ENCODE measurements around the gene MYCBPAP. TPM values are rescaled to one million over a fixed set of nuclear protein-coding genes. Genes with fewer than 3 reads are reported as not detected.

MYCBPAP gene
- polyA plus RNA-seq, 3 donors = not detected

- H3K4me1 Mint-ChIP-seq = peaks cover 26% of the 10 kb centered on the region
- H2AFZ ChIP-seq (ENCODE audit: insufficient read depth, low read depth, low read length, poor library complexity, severe bottlenecking) = no peak overlapping the region
- H3K4me2 ChIP-seq (replicated peaks; ENCODE audit: extremely low read depth, low read length, poor library complexity, severe bottlenecking) = no peak overlapping the region
- H3K79me2 ChIP-seq (ENCODE audit: insufficient read depth, low read length) = no peaks in the 10 kb centered on the region
- TF ChIP-seq CTCF (IDR thresholded peaks at IDR 0.05) = no peak
- no peaks in the 10 kb centered on the region for H4K20me1 ChIP-seq (ENCODE audit: insufficient read depth, low read length)
- H3K4me3 ChIP-seq (replicated peaks in 1 of 3; ENCODE audit: low read depth in 2 of 3, low read length in 3 of 3) = no peak overlapping the region
- 96% methylated on average over 28 of the region's 45 CpGs for whole genome bisulfite sequencing (ENCODE audit: insufficient coverage)
- H3K27me3 Mint-ChIP-seq (ENCODE audit: low read depth in 3 of 3) = peaks cover 34 to 44% (median 37%) of the 10 kb centered on the region in 3 donors
- no peak overlapping the region for H3K4me3 Mint-ChIP-seq
- H3K27me3 ChIP-seq (ENCODE audit: control insufficient read depth in 2 of 2, insufficient read depth in 2 of 2, low read length in 2 of 2) = peaks cover 19 to 31% of the 10 kb centered on the region in 2 donors
- H3K27ac ChIP-seq (ENCODE audit: low read depth in 1 of 2, low read length in 2 of 2) = no peak overlapping the region
- peaks cover 0 to 6% (median 2%) of the 10 kb centered on the region in 7 donors for H3K9me3 Mint-ChIP-seq
- H3K9ac ChIP-seq (ENCODE audit: insufficient read depth, low read length, poor library complexity, severe bottlenecking) = no peak overlapping the region
- no peak for DNase-seq
- H3K27ac Mint-ChIP-seq = no peak overlapping the region
- intact Hi-C loops (cut with micrococcal nuclease) = no loop called here
- no peaks in the 10 kb centered on the region for H3K9me3 ChIP-seq (replicated peaks in 1 of 2; ENCODE audit: control insufficient read depth in 1 of 2, insufficient read depth in 1 of 2, low read length in 2 of 2)
- H3K36me3 Mint-ChIP-seq = peaks cover 0 to 3% of the 10 kb centered on the region in 2 donors
- no peaks in the 10 kb centered on the region for H3K36me3 ChIP-seq (replicated peaks in 1 of 2; ENCODE audit: control insufficient read depth in 1 of 2, insufficient read depth in 2 of 2, low read length in 2 of 2)
- peaks cover 12 to 28% of the 10 kb centered on the region in 2 donors for H3K4me1 ChIP-seq (ENCODE audit: control insufficient read depth in 1 of 2, insufficient read depth in 2 of 2, low read length in 2 of 2)
These were observed 28.7 kb downstream of the MYCBPAP start for GRCh38 chr17:50536683-50537646.

- H3K27ac ChIP-seq (ENCODE audit: low read depth in 1 of 2, low read length in 2 of 2) = no peak overlapping the region
- H3K27me3 ChIP-seq (ENCODE audit: control insufficient read depth in 2 of 2, insufficient read depth in 2 of 2, low read length in 2 of 2) = peaks cover 11 to 21% of the 10 kb centered on the region in 2 donors
- no peak overlapping the region for H3K27ac Mint-ChIP-seq
- intact Hi-C loops (cut with micrococcal nuclease) = no loop called here
- WGBS (ENCODE audit: insufficient coverage) = 79% methylated on average over 11 of the region's 20 CpGs
- H4K20me1 ChIP-seq (ENCODE audit: insufficient read depth, low read length) = no peaks in the 10 kb centered on the region
- no peaks in the 10 kb centered on the region for H3K79me2 ChIP-seq (ENCODE audit: insufficient read depth, low read length)
- H3K4me1 Mint-ChIP-seq = peaks cover 26% of the 10 kb centered on the region
- H2AFZ ChIP-seq (ENCODE audit: insufficient read depth, low read depth, low read length, poor library complexity, severe bottlenecking) = no peak overlapping the region
- H3K9ac ChIP-seq (ENCODE audit: insufficient read depth, low read length, poor library complexity, severe bottlenecking) = no peak overlapping the region
- peaks cover 0 to 3% of the 10 kb centered on the region in 2 donors for H3K36me3 Mint-ChIP-seq
- H3K4me3 ChIP-seq (replicated peaks in 1 of 3; ENCODE audit: low read depth in 2 of 3, low read length in 3 of 3) = no peak overlapping the region
- H3K9me3 Mint-ChIP-seq = peaks cover 0 to 6% (median 2%) of the 10 kb centered on the region in 7 donors
- H3K9me3 ChIP-seq (replicated peaks in 1 of 2; ENCODE audit: control insufficient read depth in 1 of 2, insufficient read depth in 1 of 2, low read length in 2 of 2) = no peaks in the 10 kb centered on the region
- H3K4me3 Mint-ChIP-seq = no peak overlapping the region
- no peaks in the 10 kb centered on the region for H3K36me3 ChIP-seq (replicated peaks in 1 of 2; ENCODE audit: control insufficient read depth in 1 of 2, insufficient read depth in 2 of 2, low read length in 2 of 2)
- TF ChIP-seq CTCF (IDR thresholded peaks at IDR 0.05) = no peak
- peaks cover 25 to 35% (median 28%) of the 10 kb centered on the region in 3 donors for H3K27me3 Mint-ChIP-seq (ENCODE audit: low read depth in 3 of 3)
- peaks cover 17 to 30% of the 10 kb centered on the region in 2 donors for H3K4me1 ChIP-seq (ENCODE audit: control insufficient read depth in 1 of 2, insufficient read depth in 2 of 2, low read length in 2 of 2)
- H3K4me2 ChIP-seq (replicated peaks; ENCODE audit: extremely low read depth, low read length, poor library complexity, severe bottlenecking) = no peak overlapping the region
- DNase-seq = no peak
These were observed 29.7 kb downstream of the MYCBPAP start for GRCh38 chr17:50537721-50538548.
